AG20443 (cell line): ENCODE data around the gene GRIN2A.

Experiments
- DNase-seq: peaks from one replicate; pipeline ENCODE4 v3.0.0; 2012; ENCODE audit warnings: low spot score, mixed read lengths

Gene GRIN2A

DNA sequence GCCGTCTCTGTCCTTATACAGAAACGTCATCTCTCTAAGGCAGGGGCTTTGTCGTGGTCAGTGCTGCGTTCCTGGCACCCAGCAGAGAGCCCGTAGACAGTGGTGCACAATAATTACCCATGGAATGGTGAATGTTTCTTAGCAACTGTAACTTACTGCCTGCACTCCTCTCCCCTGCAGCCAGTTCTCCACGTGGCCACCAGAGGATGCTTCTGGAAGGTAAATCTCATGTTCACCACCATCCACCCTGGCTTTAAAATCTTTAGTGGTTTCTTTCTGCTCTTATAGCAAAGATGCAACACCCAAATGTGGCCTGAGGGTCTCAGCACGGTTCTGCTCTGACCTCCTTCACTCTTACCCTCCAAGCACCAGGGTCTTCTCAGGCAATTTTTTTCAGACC, 150.8 kb downstream of the GRIN2A start:
- DNase-seq = no peak

DNA sequence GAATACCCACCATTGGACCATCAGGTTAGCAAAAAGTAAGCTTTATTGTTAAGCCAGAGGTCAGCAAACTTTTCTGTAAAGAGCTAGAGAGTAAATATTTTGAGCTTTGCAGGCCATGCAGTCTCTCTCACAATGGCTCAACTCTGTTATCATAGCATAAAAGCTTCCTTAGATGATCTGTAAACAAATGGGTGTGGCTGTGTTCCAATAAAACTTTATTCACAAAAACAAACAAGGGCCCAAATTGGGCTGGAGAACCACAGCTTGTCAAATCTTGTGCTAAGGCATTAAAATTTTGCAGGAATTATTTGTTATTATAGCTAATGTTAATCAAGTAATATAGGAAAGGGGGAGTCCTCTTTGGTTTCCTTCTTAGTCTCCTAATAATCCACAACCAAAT, 153.6 kb downstream of the GRIN2A start:
- DNase-seq = no peak

DNA sequence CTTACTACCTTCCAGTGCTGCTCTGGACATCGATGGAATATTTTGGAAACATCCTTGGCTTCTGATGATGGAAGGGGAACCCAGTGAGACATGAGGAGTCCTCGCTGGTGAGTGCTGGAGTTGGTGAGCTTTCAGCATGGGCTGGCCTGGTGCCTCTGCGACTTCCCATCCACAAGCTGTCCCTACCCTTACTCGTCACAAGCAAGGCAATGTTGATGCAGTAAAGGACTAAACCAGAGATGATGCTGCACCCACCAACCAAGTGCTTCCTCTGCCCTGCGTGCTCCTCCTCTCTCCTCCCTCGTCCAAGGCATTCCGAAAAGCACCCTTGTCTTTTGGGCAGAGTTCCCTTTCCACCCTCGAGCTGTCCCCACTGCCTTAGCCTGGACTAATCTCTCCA, 154.7 kb downstream of the GRIN2A start:
- DNase-seq = no peak

DNA sequence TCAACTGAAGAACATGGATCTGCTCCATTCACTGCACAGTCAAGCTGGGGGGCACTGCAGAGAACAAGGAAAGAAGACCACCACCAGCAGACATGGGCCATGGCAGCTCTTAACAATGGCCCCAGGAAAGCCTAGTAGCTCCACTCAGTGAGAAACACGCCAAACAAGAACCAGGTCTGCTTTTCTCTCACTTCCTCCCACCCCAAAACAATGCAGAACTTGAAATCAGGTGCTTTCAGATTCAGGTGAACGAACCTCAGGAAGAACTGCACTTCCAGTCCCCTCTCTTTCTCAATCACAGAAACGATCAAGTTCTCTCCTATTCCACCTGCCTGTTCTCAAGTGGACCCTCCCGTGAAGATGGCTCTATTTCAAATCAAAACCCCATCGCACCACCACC, 155.6 kb downstream of the GRIN2A start:
- no peak for DNase-seq

DNA sequence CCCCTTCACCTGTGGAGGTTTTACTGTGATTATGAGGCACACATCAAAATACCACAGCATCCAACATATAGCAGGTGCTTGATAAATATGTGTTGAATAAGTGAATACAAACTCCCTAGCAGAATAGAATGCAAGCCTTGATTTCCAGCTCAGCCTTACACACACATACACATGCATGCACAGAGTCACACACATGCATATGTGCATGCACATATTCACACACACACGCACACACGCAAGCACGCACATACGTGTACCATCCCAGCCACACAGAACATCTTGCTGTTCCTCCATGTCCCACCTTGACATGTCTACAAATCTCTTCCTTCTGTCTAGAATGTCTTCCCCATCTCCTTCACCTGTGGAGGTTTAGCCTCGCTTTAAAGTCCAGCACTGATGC, 160.1 kb downstream of the GRIN2A start:
- DNase-seq = no peak

DNA sequence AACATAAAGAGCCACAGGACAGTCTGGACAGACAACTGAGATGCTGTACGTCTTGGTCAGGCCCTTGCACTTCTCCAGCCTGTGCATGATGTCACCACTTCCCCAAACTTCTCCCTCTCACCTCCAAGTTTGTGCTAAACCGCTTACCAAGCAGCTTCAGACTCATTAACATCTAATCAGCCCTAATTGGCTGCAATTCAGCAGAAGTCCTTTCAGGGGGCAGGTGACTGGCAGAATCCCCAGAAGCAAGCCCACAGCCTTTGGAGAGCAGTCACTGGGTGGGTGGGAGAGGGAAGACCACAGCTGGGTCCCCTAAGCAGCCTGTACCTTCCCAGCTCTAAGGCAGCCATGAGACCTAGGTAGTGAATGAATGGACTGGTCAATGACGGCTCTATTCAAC, 161.4 kb downstream of the GRIN2A start:
- DNase-seq = no peak

DNA sequence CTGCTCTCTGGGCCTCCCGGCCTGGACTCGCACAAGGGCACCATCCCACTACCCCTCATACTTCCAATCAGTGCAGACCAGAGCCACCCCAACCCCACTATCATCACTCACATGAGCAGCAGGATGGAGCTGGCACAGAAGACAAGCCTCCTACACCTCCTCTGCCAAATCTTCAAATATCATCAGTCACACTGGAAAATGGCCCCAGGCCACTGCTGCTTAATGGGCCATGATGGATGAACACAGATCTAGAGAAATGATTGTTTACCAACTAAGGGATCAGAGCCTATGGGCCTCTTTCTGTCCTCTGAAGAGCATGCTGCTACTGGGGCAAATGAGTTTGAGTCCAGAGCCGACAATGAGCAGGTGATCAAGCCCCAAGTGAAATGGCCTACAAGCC, 165.5 kb downstream of the GRIN2A start:
- no peak for DNase-seq

DNA sequence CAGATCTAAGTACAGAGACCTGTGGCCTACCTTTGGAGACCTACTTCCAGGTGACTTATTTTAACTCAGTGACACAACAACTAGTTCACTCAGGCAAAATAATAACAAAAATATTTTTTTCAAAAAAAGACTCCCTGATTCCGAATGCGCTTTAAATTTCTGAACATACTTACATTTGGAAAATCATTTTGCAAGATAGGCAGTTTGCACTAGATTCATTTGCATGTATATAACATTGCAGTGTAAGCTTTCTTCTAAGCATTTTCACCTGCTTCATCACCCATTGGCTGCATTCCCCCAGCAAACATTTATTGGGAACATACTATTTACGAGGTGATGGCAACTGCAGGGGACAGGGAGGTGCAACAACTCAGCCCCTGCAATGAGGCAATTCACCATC, 166.8 kb downstream of the GRIN2A start:
- DNase-seq = no peak

DNA sequence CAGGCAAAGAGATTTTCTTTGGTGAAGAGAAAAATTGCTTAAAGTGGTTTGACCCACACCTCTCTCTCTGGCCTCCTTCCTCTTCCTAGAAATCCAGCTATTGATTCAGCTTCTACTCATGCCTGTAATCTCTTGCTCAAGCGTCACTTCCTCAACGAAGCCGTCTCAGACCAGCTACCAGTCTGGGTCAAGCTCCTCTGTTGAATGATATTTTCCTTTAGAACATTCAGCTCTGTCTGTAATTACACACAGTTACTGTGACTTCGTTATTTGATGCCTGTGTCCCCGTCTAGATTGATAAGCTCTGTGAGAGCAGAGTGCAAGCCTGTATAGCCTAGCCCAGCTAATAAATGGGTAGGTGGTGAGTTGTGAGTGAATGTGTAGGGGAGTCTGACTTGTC, 168.5 kb downstream of the GRIN2A start:
- no peak for DNase-seq

DNA sequence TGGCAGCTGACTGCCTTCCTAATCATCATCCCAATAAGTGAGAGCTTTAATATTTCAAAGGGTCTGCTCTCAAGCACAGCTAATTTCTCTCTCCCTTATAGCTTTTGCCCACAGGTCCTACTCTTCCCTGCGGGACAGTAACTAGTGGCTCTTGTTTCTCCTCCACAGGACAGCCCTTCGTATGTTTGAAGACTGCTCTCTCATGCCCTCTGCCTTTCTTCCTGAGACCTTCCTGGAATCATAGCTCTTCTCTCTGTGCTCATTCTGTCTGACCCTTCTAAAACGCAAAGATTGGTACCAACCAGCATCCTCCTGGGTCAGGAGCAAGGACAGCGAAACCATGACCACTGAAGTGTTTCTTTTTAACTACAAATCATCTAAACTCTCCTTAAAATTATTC, 168.9 kb downstream of the GRIN2A start:
- no peak for DNase-seq

DNA sequence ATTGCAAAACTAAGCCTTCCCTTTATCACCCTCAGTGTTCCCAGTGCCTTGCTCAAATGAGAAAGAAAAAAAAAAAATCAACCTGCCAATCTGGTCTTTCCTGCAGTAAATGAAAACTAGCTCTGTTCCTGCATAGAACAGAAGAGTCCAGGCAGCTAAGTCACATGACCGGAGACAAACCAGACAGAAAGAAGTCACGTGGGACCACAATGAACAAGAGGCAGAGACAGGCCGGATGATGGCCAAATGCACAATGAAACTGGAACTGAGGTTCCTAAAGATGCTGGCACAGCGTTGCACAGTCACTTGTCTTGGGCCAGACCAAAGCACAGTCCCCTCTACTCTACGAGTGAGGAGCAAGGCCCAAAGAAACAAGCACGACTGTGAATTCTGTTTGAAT, 172.5 kb downstream of the GRIN2A start:
- no peak for DNase-seq

DNA sequence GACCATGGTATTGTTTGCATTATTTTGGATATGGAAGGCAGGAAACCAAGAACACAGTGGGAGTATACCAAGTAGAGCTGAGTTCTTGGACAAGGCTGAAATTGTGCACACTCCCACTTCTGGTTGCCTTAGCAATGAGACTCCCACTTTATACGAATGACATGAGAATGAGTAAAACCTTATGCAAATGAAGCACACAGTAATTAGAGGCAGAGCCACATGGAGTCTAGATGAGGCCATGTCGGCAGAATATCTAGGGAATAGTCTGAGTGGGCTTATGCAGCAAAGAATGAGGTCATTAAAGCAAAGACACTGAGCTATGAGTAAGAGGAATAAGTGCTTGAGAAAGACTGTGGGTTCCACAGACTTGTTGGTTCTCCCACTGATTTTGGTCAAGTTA, 178.7 kb downstream of the GRIN2A start:
- no peak for DNase-seq

DNA sequence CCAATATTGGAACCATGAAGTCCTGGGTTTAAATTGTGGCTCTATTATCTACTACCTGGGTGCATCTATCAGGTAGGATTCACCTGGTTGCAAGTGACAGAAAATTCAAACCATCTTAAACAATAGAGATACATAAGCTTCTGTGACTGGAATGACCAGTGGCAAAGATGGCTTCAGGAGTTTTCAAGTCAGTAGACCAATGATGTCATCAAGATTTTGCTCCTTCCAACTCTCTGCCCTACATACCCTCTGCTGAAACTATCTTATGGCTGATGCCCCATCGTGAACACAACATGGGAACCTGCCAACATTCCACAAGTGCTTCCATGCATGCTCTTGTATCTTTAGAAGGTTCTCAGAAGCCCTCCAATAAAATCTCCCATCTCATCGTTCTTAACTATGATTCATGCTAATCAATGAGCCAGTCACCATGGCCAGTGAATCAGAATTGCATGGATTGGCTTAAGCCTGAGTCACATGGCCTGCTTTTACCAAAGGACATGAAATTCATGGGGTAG, 180.9 kb downstream of the GRIN2A start:
- no peak for DNase-seq

DNA sequence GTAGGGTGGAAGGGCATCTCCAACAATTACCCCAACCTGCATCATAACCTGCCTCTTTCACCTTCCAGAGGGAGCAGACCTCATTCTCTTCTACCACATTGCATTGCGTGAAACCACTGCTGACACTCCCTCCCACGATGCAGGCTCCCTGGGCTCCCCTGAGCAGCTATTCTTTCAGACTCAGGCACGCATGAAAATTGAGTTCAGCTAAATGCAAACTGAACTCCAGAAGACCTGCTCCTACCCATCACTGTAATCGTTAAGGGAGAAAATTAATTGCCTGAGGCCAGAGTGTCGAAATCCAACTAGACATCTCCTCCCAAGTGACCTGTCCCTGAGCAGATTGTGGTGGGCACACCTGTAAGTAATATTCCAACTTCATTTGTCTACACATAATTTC, 186.0 kb downstream of the GRIN2A start:
- no peak for DNase-seq

DNA sequence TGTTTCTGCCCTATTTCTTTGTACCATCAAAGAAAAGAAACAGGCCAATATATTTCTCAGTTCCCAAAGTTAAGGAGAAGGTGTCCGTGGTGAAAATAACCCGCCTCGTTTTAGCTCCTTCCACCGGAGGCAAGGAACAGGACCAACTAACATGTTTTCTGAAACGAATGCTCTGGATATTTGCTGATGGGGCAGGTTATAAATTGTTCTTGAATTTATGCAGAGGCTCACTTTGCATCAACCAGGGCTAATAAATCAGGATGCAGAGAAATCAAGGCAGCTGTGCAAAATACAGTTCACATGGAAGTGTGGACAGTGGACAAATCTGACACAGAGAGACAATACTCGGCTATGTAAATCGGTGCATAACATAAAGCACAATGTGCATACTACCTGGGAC, 189.8 kb downstream of the GRIN2A start:
- no peak for DNase-seq

DNA sequence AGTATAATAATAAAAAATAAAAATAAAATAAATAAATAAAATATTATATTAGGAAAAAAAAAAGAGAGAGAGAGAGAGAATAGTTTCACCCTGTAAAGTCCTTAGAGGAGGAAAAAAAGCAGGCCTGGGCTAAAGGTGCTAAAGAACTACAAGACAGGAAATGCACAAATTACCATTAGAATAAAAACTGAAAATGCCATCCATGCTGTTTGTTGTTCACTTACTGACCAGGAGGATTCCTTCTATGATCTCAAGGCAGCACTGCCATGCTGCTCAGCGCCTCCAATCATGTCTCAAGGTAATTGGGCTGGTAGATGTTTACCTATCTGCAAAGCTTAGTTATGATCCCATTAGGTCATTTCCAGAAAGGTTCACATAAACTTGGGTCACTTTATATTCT, 201.2 kb downstream of the GRIN2A start:
- no peak for DNase-seq

DNA sequence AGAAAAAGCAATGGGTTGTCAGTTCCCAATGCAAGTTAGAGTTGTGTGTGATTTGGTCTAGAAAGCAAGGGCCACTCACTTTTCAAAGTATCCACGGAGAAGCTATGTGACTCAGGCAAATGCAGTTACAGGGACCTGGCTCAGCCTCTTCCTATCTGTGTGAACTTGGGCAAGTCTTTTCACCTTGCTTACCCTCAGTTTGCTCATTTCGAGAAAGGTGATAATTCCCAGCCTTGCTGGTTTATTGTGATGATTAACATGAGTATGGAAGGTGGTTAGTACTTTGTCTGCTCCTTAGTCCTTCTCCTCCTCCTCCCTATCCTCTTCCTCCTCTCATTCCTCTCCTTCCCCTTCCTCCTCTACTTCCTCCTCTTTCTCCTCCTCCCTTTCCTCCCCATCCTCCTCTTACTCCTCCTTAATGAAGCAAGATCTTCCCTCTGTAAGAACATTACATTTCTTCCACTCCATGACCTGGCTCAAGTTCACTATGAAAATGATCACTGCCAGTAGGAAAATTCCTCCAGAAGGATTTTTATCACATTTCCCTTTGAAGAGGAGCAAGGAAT, 204.0 kb downstream of the GRIN2A start:
- no peak for DNase-seq

DNA sequence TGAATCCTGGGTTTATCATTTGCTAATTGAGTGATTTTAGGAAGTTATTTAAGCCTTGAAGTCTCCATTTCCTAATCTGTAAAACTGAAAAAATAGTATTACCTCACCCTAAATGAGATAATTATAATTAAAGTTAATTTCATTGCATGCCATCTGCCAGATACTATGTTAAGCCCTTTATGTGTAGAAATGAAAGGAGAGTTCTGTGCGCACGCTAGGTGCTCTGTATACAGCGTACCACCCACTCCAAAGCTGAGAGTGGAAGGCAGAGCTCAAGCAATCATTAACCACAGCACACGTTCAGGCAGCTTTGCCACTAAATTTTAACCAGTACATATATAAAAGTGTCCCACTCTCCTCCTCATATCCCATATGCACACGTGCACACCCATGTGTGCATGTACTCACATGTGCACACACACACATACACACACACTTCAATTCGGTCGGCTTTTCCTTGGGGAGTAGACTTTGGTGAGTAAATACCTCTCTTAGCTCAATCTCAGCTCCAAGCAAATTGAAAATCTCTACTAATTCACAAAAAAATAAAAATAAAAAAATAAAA, 204.8 kb downstream of the GRIN2A start:
- DNase-seq = no peak

DNA sequence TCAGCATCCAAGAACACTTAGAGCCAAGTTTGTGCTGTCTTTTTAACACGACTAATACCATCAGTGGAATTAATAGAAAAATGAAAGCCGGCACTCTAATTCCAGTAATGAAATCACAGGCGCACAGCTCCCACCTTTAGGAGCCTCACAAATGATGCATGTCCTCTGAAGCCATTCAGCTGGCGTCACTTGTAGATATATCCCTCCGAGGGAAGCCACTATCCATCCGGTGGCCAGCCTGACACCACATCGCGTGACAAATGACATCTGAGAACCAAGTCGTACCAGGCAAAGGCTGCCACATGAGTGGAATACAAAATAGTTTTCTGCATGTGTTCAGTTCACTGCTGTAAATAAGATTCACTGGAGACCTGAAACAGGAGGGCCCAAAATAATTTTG, 205.6 kb downstream of the GRIN2A start:
- DNase-seq = no peak

DNA sequence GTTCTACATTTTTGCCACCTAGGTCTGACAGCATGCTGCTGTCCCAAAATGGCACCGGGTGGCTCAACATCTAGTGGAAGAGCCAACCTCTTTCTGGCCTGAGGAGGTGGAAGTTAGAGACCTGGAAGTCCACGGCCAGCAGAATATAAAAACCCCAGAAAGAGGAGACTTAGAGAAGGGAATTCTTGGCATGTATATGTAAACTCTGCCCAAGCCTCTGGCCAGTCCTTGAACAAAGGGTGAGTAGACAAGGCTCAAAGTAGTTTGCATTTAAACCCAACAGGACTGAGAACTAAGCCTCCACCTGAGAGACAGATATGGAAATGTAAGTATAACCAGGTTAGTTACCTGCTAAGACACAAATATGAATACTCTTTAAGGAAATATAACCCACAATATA, 210.3 kb downstream of the GRIN2A start:
- DNase-seq = no peak

DNA sequence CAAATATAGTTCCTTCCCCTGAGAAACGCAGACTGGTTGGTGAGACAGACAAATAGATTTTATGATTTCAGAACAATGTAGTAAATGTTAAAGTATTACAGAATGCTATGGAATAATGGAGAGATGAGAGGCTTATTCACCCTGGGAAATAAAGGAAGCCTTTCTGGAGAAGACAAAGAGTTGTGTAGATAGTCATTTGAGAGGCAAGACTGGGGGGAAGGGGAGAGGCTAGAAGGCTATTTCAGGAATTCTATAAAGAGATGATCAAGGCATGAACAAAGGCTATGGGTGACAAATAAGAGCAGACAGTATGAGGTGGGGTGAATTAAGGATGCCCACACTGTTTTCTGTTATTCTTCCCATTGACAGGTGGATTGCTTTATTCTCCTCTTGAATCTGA, 211.4 kb downstream of the GRIN2A start:
- no peak for DNase-seq

DNA sequence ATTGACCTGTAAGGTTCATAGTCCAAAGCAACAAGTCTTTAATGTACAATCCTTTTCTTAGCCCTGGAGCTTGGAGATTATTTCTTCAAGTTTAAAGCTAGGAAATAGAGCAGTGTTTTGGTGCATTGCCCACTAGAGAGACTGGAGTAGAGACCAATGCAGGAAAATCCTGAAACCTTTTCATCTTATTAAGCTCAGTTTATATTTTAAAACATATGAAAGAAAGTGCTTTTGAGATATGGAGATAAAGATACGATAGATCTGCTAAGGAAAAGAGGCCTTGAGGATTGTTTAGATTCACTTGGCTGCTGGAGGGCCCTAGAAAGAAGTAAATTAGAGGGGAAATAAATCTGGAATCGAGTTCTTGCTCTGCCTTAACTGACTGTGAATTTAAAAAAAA, 212.0 kb downstream of the GRIN2A start:
- DNase-seq = no peak

DNA sequence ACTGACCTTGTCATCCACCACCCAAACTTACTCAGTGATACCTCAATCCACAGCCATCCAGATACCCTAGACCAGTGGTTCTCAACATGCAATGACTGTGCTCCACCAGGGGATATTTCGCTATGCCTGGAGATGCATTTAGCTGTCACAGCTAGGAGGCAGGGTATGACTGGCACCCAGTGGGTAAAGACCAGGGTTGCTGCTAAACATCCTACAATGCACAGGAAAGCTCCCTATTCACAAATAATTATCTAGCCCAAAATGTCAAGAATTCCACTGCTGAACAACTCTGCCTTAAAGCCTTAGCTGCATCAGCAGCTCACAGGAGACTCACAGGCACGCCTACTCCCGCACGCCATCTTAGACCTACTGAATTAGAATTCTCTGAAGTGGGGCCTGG, 212.6 kb downstream of the GRIN2A start:
- DNase-seq = no peak

DNA sequence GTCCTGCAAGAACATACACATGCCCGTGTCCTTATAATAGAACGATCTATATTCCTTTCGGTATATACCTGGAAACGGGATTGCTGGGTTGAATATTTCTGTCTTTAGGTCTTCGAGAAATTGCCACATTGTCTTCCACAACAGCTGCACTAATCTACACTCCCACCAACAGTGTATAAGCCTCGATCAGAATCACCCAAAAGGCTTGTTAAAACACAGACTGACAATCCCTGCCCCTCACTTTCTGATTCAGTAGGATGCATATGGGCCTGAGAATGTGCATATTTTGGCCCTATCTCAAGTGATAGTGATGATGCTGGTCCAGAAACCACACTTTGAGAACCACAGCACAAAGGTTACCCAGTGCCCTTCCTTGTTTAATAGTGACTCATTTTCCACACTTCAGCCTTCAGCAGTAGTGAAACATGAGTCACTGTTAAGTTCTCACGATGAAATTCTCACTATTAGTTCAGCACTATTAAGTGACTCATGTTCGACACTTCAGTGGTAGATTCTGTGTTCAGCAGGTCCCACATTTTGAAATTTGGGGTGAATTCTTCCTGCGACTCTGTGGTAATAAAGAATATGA, 215.6 kb downstream of the GRIN2A start:
- no peak for DNase-seq
